ENCODE measurements around the gene LINC00237.

LINC00237 gene

GRCh38 chr20:21136015-21136732 is 30.0 kb upstream of the LINC00237 start:
- in situ Hi-C loops (cut with MboI; ENCODE audit: low pct_unique_long_range_greater_than_20kb, low sequenced_read_pairs, unreplicated experiment): loop anchor here (10.0 kb wide), 1 partner anchor 59 kb away; no protein-coding TSS in a partner anchor
- TF ChIP-seq CTCF (IDR thresholded peaks at IDR 0.05; ENCODE audit: extremely low read depth, insufficient read depth, missing control alignments): no peak
- no peak for DNase-seq (ENCODE audit: low spot score)

GRCh38 chr20:21134883-21135493 is 28.8 kb upstream of the LINC00237 start:
- no peak for TF ChIP-seq CTCF (IDR thresholded peaks at IDR 0.05; ENCODE audit: extremely low read depth, insufficient read depth, missing control alignments)
- no peak for DNase-seq (ENCODE audit: low spot score)
- in situ Hi-C loops (cut with MboI; ENCODE audit: low pct_unique_long_range_greater_than_20kb, low sequenced_read_pairs, unreplicated experiment): loop anchor here (10.0 kb wide), 1 partner anchor 60 kb away; no protein-coding TSS in a partner anchor

GRCh38 chr20:21133917-21134622 is 27.9 kb upstream of the LINC00237 start:
- in situ Hi-C loops (cut with MboI; ENCODE audit: low pct_unique_long_range_greater_than_20kb, low sequenced_read_pairs, unreplicated experiment): loop anchor here (10.0 kb wide), 1 partner anchor 61 kb away; no protein-coding TSS in a partner anchor
- no peak for TF ChIP-seq CTCF (IDR thresholded peaks at IDR 0.05; ENCODE audit: extremely low read depth, insufficient read depth, missing control alignments)
- no peak for DNase-seq (ENCODE audit: low spot score)

- in situ Hi-C loops (cut with MboI; ENCODE audit: low pct_unique_long_range_greater_than_20kb, low sequenced_read_pairs, unreplicated experiment): loop anchor here (10.0 kb wide), 1 partner anchor 61 kb away; no protein-coding TSS in a partner anchor
Measured at GRCh38 chr20:21133404-21133803, 27.2 kb upstream of the LINC00237 start.

GRCh38 chr20:21129861-21130260 is 23.7 kb upstream of the LINC00237 start:
- no peak for TF ChIP-seq CTCF (IDR thresholded peaks at IDR 0.05; ENCODE audit: extremely low read depth, insufficient read depth, missing control alignments)
- DNase-seq (ENCODE audit: low spot score): no peak
- in situ Hi-C loops (cut with MboI; ENCODE audit: low pct_unique_long_range_greater_than_20kb, low sequenced_read_pairs, unreplicated experiment): loop anchor here (10.0 kb wide), 1 partner anchor 65 kb away; no protein-coding TSS in a partner anchor

More at GRCh38 chr20:21133404-21133803, 27.2 kb upstream of the LINC00237 start:
- DNase-seq (ENCODE audit: low spot score): no peak
- no peak for TF ChIP-seq CTCF (IDR thresholded peaks at IDR 0.05; ENCODE audit: extremely low read depth, insufficient read depth, missing control alignments)

- in situ Hi-C loops (cut with MboI; ENCODE audit: low pct_unique_long_range_greater_than_20kb, low sequenced_read_pairs, unreplicated experiment): no loop called here
- TF ChIP-seq CTCF (IDR thresholded peaks at IDR 0.05; ENCODE audit: extremely low read depth, insufficient read depth, missing control alignments): no peak
- no peak for DNase-seq (ENCODE audit: low spot score)
Measured at GRCh38 chr20:21127201-21127981, 21.2 kb upstream of the LINC00237 start.

Measured in GM13977 (cell line).